ENCODE measurements around the gene SACS.
A peak's percentile ranks its signal among the peaks of the same experiment; 100 is the strongest.

SACS gene

GRCh38 chr13:23455401-23456185 lies 22.1 kb upstream of the SACS start:
- DNase-seq (ENCODE audit: low read depth in 2 of 2), result no peak
- TF ChIP-seq CTCF (IDR thresholded peaks at IDR 0.05; ENCODE audit: low read depth, low read length), result no peak
- no peak overlapping the region for H3K4me3 ChIP-seq (replicated peaks in 1 of 2; ENCODE audit: low read depth in 2 of 2, low read length in 2 of 2)

- TF ChIP-seq CTCF (IDR thresholded peaks at IDR 0.05; ENCODE audit: low read depth, low read length), result no peak
- no peak overlapping the region for H3K4me3 ChIP-seq (replicated peaks in 1 of 2; ENCODE audit: low read depth in 2 of 2, low read length in 2 of 2)
- DNase-seq (ENCODE audit: low read depth in 2 of 2), result no peak
These were observed 19.6 kb upstream of the SACS start for GRCh38 chr13:23453132-23453531.

- no peak for TF ChIP-seq CTCF (IDR thresholded peaks at IDR 0.05; ENCODE audit: low read depth, low read length)
- no peak for DNase-seq (ENCODE audit: low read depth in 2 of 2)
- no peak overlapping the region for H3K4me3 ChIP-seq (replicated peaks in 1 of 2; ENCODE audit: low read depth in 2 of 2, low read length in 2 of 2)
These were observed 17.0 kb upstream of the SACS start for GRCh38 chr13:23450340-23451046.

GRCh38 chr13:23449398-23450162 lies 16.1 kb upstream of the SACS start:
- no peak overlapping the region for H3K4me3 ChIP-seq (replicated peaks in 1 of 2; ENCODE audit: low read depth in 2 of 2, low read length in 2 of 2)
- DNase-seq (ENCODE audit: low read depth in 2 of 2), result peak in 1 of 2 donors; percentile 40
- TF ChIP-seq CTCF (IDR thresholded peaks at IDR 0.05; ENCODE audit: low read depth, low read length), result no peak

- DNase-seq (ENCODE audit: low read depth in 2 of 2), result peak; percentile 66 to 67
- TF ChIP-seq CTCF (IDR thresholded peaks at IDR 0.05; ENCODE audit: low read depth, low read length), result no peak
These were observed 14.4 kb upstream of the SACS start for GRCh38 chr13:23447927-23448326.

GRCh38 chr13:23445794-23446193 lies 12.3 kb upstream of the SACS start:
- no peak for DNase-seq (ENCODE audit: low read depth in 2 of 2)
- H3K4me3 ChIP-seq (replicated peaks in 1 of 2; ENCODE audit: low read depth in 2 of 2, low read length in 2 of 2), result no peak overlapping the region
- no peak for TF ChIP-seq CTCF (IDR thresholded peaks at IDR 0.05; ENCODE audit: low read depth, low read length)

More at GRCh38 chr13:23447927-23448326, 14.4 kb upstream of the SACS start:
- no peak overlapping the region for H3K4me3 ChIP-seq (replicated peaks in 1 of 2; ENCODE audit: low read depth in 2 of 2, low read length in 2 of 2)

Data from cardiac fibroblast (primary cell).